ENCODE data around the gene FANCC. TPM values are rescaled to one million over a fixed set of nuclear protein-coding genes. Genes with fewer than 3 reads are reported as not detected.

The FANCC gene
- total and polyA plus RNA-seq, 2 of the 8 experiments (the other 6 are each of a cell fraction or from before 2014, with no cell fraction given) = 7.8 to 15.2 TPM

DNA sequence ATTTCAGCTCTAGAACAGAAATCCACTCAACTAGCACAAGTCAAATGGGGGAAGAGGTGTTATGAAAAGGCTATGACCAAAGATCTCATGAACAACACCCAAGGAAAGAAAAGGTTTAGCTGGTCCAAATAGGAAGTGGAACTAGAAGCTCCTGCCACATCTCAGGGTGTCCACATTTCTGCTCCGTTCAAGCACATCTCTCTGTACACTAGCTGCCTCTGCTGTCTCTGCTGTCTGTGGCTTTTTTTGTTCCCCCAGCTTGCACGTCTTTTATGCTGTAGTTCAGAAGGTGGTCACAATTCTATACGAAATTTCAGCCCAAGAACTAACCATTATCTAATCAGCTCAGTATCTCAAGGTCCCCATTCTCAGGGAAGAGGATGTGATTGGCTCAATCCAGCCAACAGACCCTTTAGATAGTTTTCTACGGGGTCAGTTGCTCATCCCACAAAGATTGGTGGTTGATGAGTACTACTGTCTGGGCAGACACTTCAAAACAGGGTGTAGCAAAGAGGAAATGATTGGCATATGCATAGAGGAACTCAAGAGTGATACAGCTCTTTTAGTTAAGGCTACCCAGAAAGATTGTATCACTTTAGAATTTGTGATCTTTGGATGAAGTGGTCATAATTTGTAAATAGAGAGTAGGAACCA, 44.0 kb downstream of the FANCC start:
- H3K4ac ChIP-seq (replicated peaks; ENCODE audit: insufficient read length, low read depth, low read length) = no peak overlapping the region
- H2AK5ac ChIP-seq (ENCODE audit: low read depth, low read length) = no peak overlapping the region
- H4K91ac ChIP-seq (replicated peaks; ENCODE audit: insufficient read length, low read length) = no peak overlapping the region
- H3K4me3 ChIP-seq (ENCODE audit: extremely low read depth in 1 of 4, insufficient read depth in 2 of 4, low read depth in 3 of 4, low read length in 4 of 4) = no peak overlapping the region
- H2BK12ac ChIP-seq (ENCODE audit: low read depth, low read length) = no peak overlapping the region
- H3K36me3 ChIP-seq (ENCODE audit: control insufficient read depth in 2 of 4, insufficient read depth in 4 of 4, low read length in 3 of 4) = no peaks in the 10 kb centered on the region; a peak in 1 of 8 replicates
- no peaks in the 10 kb centered on the region for H3K79me1 ChIP-seq (ENCODE audit: low read depth, low read length)
- H3K18ac ChIP-seq (ENCODE audit: extremely low read depth, low read length) = no peak overlapping the region
- no peak overlapping the region for H2BK15ac ChIP-seq (ENCODE audit: low read length)
- no peak overlapping the region for H2BK120ac ChIP-seq (replicated peaks; ENCODE audit: low read depth, low read length)
- ChIA-PET POLR2A (ENCODE audit: partially characterized antibody) (interaction anchor here (0.5 kb wide), 1 partner anchor 719 kb away, joined by 3 read pairs; the partner anchor contains the start of gene PCAT7), CTCF (ENCODE audit: partially characterized antibody) (interaction anchor here (0.7 kb wide), 1 partner anchor 8 kb away, joined by 3 read pairs; no protein-coding TSS in a partner anchor)
- H4K5ac ChIP-seq (ENCODE audit: insufficient read length, low read depth, low read length) = no peak overlapping the region
- H3K4me2 ChIP-seq (ENCODE audit: insufficient read depth in 1 of 2, low read depth in 2 of 2, low read length in 2 of 2) = no peak overlapping the region
- no peaks in the 10 kb centered on the region; a peak in 1 of 4 replicates for H3K9me3 ChIP-seq (ENCODE audit: insufficient read depth in 2 of 2, low read depth in 1 of 2, low read length in 1 of 2)
- H2BK20ac ChIP-seq (ENCODE audit: low read length) = no peak overlapping the region
- H3K4me1 ChIP-seq (replicated peaks in 1 of 4; ENCODE audit: control insufficient read depth in 3 of 4, insufficient read depth in 4 of 4, low read length in 3 of 4) = no peaks in the 10 kb centered on the region
- no peaks in the 10 kb centered on the region for H3K27me3 ChIP-seq (replicated peaks in 1 of 4; ENCODE audit: control insufficient read depth in 3 of 4, extremely low read depth in 1 of 4, insufficient read depth in 3 of 4, low read length in 3 of 4)
- WGBS, 2 experiments (ENCODE audit: extremely low coverage in 1 of 2, insufficient coverage in 1 of 2, insufficient read length in 1 of 2, insufficient replicate concordance in 2 of 2, low coverage in 1 of 2, low lambda C conversion rate in 2 of 2, missing lambda C conversion rate in 1 of 2) = 69% methylated on average over 4 of the region's 4 CpGs; no CpG with 5 or more reads in 1 of the 2 experiments
- no peak overlapping the region for H4K8ac ChIP-seq (ENCODE audit: extremely low read depth, insufficient read depth, low read length)
- H3K27ac ChIP-seq (ENCODE audit: low read depth, low read length) = no peak overlapping the region
- no peak overlapping the region for H2BK5ac ChIP-seq (ENCODE audit: low read depth, low read length)
- no peak overlapping the region for H3K56ac ChIP-seq (replicated peaks; ENCODE audit: insufficient read length, low read depth, low read length)
- no peak overlapping the region for H2AFZ ChIP-seq (ENCODE audit: low read length)
- DNase-seq (ENCODE audit: low read depth in 1 of 2, low spot score in 2 of 2) (no peak), FAIRE-seq (no peak)
- no peak overlapping the region for H3K14ac ChIP-seq (ENCODE audit: insufficient read length)
- H3K79me2 ChIP-seq (ENCODE audit: control insufficient read depth in 1 of 2, insufficient read depth in 2 of 2, low read length in 2 of 2) = peaks cover 0 to 9% of the 10 kb centered on the region in 2 experiments; a peak in 1 of 4 replicates
- no peak overlapping the region for H3K9ac ChIP-seq (replicated peaks in 1 of 4; ENCODE audit: extremely low read depth in 1 of 4, low read depth in 3 of 4, low read length in 3 of 4)
- no peaks in the 10 kb centered on the region for H3K23me2 ChIP-seq (ENCODE audit: low read depth, low read length)
- no peak overlapping the region for H3K23ac ChIP-seq (ENCODE audit: insufficient read length)
- H4K20me1 ChIP-seq (replicated peaks in 1 of 2; ENCODE audit: control insufficient read depth in 1 of 2, insufficient read depth in 2 of 2, low read length in 2 of 2) = no peaks in the 10 kb centered on the region
- TF ChIP-seq SIN3A (conservative IDR thresholded peaks at IDR 0.05 in 1 of 2, IDR thresholded peaks at IDR 0.05 in 1 of 2; ENCODE audit: low read depth in 1 of 2, low read length in 2 of 2) (no peak), RNF2 (IDR thresholded peaks at IDR 0.05; ENCODE audit: borderline replicate concordance, low read depth, low read length, missing control alignments, poor library complexity, severe bottlenecking) (no peak), POLR2A (IDR thresholded peaks at IDR 0.05; ENCODE audit: control extremely low read depth in 1 of 2, low read depth in 2 of 2, low read length in 2 of 2) (no peak), SIX5 (IDR thresholded peaks at IDR 0.05; ENCODE audit: low read depth, low read length) (no peak), RBBP5 (IDR thresholded peaks at IDR 0.05; ENCODE audit: borderline replicate concordance, low read depth, low read length) (no peak), USF2 (IDR thresholded peaks at IDR 0.05; ENCODE audit: low read length) (no peak), TBP (IDR thresholded peaks at IDR 0.05; ENCODE audit: low read depth, low read length) (no peak), BCL11A (IDR thresholded peaks at IDR 0.05; ENCODE audit: low read depth in 2 of 2, low read length in 2 of 2) (no peak), CEBPB (IDR thresholded peaks at IDR 0.05; ENCODE audit: low read depth, low read length) (no peak), SIRT6 (IDR thresholded peaks at IDR 0.05; ENCODE audit: low read length) (no peak)
